Stimulated activated CD4-positive, alpha-beta T cell treated with anti-CD3 and anti-CD28 coated beads, TNF-alpha, amount 100 ng/mL, for 4 hours (primary cell): Measurements from ENCODE around the gene CCDC69.
A peak's percentile ranks its signal among the peaks of the same experiment; 100 is the strongest.

ENCODE experiments used
- DNase-seq, 3 experiments: peaks; one replicate each; pipeline ENCODE4 v3.0.0-alpha.2; 2020; ENCODE audit warnings: low read depth in 3 of 3

The CCDC69 gene

DNA sequence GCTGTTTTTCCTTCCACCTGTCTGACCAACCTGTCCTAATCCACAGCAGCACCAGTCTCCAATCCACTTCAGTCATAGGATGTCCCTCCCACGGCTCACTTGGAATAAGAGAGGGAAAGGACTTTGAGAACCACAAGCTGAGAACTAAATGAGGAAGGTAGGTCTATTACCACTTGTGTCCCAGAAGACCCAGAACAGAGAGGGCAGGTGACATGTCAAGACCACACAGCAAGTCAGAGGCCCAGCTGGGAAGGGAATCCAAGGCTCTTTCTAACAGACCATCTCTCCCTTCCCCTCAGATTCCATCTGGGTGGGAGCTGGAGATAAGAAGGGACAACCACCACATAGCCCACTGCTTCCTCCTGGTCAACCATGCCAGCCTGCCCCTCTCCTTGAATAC lies 81.0 kb downstream of the CCDC69 start:
- no peak for DNase-seq

DNA sequence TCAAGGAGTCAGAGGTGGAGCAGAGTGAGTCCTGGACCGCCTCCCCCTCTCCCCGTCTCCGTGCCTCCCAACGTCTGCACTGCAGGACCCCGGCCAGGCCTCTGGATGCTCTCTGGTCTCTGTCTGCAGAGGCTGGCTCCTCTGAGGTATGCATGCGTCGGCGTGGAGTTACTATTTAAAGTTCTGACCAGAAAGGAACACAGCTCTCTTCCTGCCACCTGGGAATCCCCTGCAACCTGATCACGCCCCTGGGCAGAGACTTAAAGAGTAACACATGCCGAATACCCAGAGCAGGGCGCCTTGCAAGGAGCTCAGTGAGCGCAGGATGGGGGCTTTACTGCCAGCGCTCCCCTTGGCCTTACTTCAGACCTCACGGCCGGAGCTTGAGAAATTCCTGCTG lies 82.4 kb downstream of the CCDC69 start:
- peak in 1 of 3 experiments; percentile 45 for DNase-seq

DNA sequence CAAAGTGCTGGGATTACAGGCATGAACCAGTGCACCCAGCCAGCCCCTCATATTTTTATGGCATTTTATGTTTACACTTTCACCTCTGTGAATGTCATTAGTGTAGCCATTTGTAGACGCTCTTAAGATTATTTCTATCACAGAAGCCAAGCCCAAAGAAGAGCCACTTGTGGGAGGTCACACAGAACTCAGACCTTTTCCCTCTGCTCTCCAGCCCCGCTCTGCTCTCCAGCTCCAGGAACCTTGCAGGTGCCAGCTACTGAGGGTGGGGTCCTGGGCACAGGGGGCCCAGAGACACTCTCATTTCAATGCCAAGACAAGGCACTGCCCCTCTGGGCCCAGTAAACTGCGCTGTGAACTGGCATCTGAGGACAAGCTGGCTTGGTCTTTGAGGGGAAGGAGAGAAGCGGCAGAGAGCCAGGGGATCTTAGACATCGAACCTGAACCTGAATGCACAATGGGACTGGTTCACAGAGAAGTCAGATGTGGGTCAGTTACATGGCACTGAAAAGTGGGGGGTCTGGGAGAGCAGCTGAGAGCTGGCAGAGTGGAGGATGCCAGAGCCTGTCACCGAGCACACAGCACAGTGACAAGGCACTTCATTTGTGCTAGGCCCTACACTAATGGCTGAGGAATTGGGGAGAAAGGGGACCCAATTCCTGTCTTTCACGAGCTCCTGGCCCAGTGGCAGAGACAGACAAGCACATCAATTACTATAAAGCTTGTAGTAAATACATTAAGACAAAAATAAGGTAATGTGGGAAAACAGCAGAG lies 83.0 kb downstream of the CCDC69 start:
- no peak for DNase-seq

DNA sequence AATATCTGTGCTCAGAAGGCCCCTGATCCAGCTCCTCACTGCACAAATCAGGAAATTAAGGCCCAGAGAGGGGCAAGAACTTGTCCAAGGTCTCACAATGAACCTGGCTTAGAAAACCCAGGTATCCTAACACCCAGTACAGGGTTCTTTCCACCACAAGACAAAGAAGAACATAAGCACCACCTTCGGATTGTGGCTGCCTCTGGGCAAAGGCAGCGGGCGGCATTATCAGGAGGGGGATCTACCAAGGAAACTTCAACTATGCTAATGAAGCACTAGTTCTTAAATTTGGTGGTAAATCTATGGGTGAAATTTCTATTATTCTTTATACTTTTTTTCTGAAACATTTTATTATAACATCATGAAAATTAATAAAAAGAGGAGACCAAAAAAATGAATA lies 84.2 kb downstream of the CCDC69 start:
- DNase-seq, result no peak

DNA sequence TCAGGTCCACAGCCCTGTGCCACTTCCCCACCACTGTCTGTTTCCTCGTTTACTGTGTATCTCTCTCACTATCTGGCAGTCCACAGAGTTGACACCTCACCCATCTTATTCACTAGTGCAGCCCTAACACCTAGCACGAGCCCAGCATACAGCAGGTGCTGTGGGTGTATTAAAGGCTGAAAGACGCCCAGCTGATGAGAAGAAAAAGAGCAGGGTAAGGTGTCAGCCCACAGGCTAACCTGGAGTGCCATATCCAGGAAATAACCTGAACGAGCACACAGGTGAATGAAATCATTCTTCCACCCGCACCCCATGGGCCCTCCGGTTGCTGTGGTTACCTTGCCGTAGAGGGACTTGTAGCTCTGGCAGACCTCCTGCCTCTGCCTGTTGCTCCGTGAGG lies 84.9 kb downstream of the CCDC69 start:
- no peak for DNase-seq

DNA sequence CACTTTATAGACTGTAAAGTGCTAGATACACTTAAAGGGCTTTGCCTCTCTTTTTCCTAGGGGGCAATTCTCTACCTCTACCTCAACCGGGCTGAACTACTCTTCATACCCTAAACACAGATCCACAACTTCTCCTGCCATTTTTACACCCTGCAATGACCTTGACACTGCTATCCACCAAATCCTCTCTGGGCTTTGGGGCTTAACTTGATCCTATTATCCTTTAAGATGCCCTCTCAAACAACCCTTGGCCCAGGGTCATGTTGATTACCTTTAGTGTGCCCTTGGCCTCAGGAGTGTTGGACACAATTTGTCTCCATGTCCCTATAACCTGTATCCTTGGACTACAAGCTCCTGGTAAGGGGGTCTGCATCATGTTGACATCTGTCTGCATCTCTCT lies 85.8 kb downstream of the CCDC69 start:
- DNase-seq, result no peak

DNA sequence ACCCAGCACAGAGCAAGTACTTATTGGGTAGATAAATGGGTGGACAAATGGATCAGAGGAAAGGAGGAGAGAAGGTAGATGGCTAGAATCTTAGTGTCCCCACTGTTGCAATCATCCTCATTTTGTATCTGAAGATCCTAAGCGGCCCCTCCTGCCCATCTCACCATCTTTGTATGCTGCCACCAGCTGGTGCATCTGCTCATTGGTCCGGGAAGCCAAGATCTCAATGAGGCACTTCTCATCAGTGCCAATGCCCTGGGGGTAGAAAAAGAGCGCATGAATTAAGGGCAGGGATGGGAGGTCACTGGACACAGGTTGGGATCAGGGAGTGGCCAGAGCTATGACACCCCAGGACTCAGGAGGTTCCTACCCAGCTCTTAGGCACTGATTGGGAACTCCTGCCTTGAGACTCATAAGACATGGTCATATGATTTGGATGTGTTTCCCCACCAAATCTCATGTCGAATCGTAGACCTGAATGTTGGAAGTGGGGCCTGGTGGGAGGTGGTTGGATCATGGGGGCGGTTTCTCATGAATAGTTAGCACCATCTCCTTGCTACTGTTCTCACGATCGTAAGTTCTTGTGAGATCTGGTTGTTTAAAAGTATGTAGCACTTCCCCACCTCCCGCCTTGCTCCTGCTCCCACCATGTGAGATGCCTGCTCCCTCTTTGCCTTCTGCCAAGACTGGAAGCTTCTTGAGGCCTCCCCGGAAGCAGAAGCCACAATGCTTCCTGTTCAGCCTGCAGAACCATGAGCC lies 86.6 kb downstream of the CCDC69 start:
- no peak for DNase-seq

DNA sequence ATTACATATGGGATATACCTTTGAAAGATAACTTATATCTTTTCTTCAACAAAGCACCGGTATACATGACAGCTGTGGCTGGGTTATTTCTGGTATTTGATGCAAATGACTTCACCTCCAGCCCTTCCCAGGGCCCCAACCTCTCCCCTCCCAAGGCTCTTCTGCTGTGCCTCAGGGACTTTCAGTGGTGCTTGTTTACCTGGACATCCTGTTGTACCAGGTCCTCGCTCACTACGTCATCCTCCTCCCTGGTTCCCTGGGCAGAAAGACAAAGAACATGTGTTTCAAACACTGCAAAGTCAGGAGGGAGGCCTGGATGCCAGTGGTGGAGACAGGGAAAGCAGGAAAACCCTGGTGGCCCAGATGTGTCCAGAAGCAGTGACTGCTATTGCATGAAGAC lies 89.7 kb downstream of the CCDC69 start:
- DNase-seq, result no peak

DNA sequence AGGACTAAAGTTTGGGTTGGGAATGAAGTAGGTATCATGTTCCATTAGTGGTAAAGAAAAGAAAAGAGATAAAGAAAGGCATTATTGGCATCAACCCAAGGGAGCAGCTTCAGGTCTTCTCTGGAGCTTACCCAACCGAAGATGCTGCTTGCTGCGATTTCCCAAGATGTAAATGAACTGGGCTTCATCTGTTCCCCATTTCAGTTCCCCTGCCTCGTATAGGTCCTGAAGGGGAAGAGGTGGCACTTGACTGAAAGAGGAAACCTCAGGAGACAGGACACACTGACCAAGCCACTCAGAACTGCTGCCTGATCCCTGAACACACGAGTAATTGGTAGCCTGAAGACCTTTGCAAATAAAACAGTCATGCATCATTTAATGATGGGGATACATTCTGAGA lies 90.9 kb downstream of the CCDC69 start:
- DNase-seq, result no peak
